CD4-positive, alpha-beta T cell treated with Interleukin-1 beta for 1 hour (primary cell): ENCODE data around the gene MERTK.
"Not testable (repeated sequence)": the region's sequence is repeated elsewhere in the genome, so short reads cannot be mapped to it uniquely, and the experiment has no call there.

Source experiments
- DNase-seq, 2 donors: peaks; one replicate each; pipeline ENCODE4 v3.0.0-alpha.2; 2020 to 2022

The MERTK gene

GRCh38 chr2:112048887-112049286, 150.5 kb downstream of the MERTK start:
- DNase-seq = peak; percentile 7 to 68

- DNase-seq = no peak
Observed at GRCh38 chr2:112050316-112050715, 151.9 kb downstream of the MERTK start.

- DNase-seq = peak; percentile 97 to 99
Observed at GRCh38 chr2:112053917-112054846, 155.8 kb downstream of the MERTK start.

GRCh38 chr2:112054847-112055729, 156.7 kb downstream of the MERTK start, which contains the start of gene TMEM87B:
Gene TMEM87B (plus strand): TSS chr2:112055269. CDS start chr2:112055592, 323 bp downstream.
- DNase-seq = peak; percentile 98 to 99

- DNase-seq = peak; percentile 20 to 37
Observed at GRCh38 chr2:112055730-112056625, 157.6 kb downstream of the MERTK start.

- DNase-seq = no peak
Observed at GRCh38 chr2:112056626-112056987, 158.2 kb downstream of the MERTK start.

- no peak for DNase-seq
Observed at GRCh38 chr2:112059671-112060070, 161.3 kb downstream of the MERTK start.

- no peak for DNase-seq
Observed at GRCh38 chr2:112061299-112061698, 162.9 kb downstream of the MERTK start.

GRCh38 chr2:112061840-112062239, 163.4 kb downstream of the MERTK start:
- no peak for DNase-seq

GRCh38 chr2:112062894-112063293, 164.5 kb downstream of the MERTK start:
- DNase-seq = no peak

- DNase-seq = no peak
Observed at GRCh38 chr2:112065486-112065885, 167.1 kb downstream of the MERTK start.

- DNase-seq = no peak
Observed at GRCh38 chr2:112065966-112066365, 167.6 kb downstream of the MERTK start.

GRCh38 chr2:112069794-112070193, 171.4 kb downstream of the MERTK start:
- DNase-seq = not testable (repeated sequence)

- no peak for DNase-seq
Observed at GRCh38 chr2:112073875-112074274, 175.5 kb downstream of the MERTK start.

GRCh38 chr2:112074506-112074905, 176.1 kb downstream of the MERTK start:
- no peak for DNase-seq

- no peak for DNase-seq
Observed at GRCh38 chr2:112075490-112076260, 177.3 kb downstream of the MERTK start.

- no peak for DNase-seq
Observed at GRCh38 chr2:112077814-112078213, 179.4 kb downstream of the MERTK start.
